Endothelial cell of umbilical vein (primary cell): ENCODE results near the gene WDR36. TPM values are rescaled to one million over a fixed set of nuclear protein-coding genes. Genes with fewer than 3 reads are reported as not detected.

Source experiments
- BruUV-seq: library from RNA; stranded (reverse); fragments of 400-500 nt; replicated peaks from 2 replicates; lab custom pipeline; 2021; lab: Mats Ljungman, UMichigan
- CTCF ChIA-PET: fragments of 300-600, 350-600 bp; sonication (Branson Sonifier 250); formaldehyde crosslinking; loops from one replicate; lab custom pipeline; 2021; ENCODE audit warnings: antibody characterized with exemption, inconsistent platforms; lab: Charles Lee
- POLR2A ChIA-PET: fragments of 300-600, 350-600 bp; sonication (Branson Sonifier 250); formaldehyde crosslinking; loops from one replicate; lab custom pipeline; 2021; ENCODE audit warnings: antibody characterized with exemption, inconsistent platforms; lab: Charles Lee
- DNase-seq: peaks from one replicate; pipeline ENCODE4 v3.0.0-alpha.2; 2011; ENCODE audit warnings: low read depth, low spot score
- FAIRE-seq: peaks from 2 replicates; lab custom pipeline; 2011; peaks lifted over from hg19 to GRCh38; lab: Jason Lieb, UNC
- H2AFZ ChIP-seq: 2 replicates; pipeline ENCODE4 v1.6.0; 2012; ENCODE audit warnings: low read depth, low read length, control low read depth, inconsistent platforms
- H3K27ac ChIP-seq: 2 replicates; pipeline ENCODE4 v1.5.1; 2011; ENCODE audit warnings: low read depth, mild to moderate bottlenecking, control low read depth, low read length, moderate library complexity; ENCODE audit not compliant: insufficient read depth
- H3K27me3 ChIP-seq, 2 experiments: 2 replicates each; pipeline versions ENCODE4 v1.6.0 to v1.6.1; 2011; ENCODE audit warnings: low read length in 2 of 2, mixed read lengths in 1 of 2; ENCODE audit not compliant: control insufficient read depth in 2 of 2, insufficient read depth in 2 of 2
- H3K36me3 ChIP-seq, 2 experiments: 2 replicates in 1 of 2; 3 replicates in 1 of 2; pipeline ENCODE4 v1.5.1; 2011; ENCODE audit warnings: low read length in 2 of 2, mild to moderate bottlenecking in 1 of 2, moderate library complexity in 1 of 2; ENCODE audit not compliant: control insufficient read depth in 2 of 2, insufficient read depth in 2 of 2; ENCODE audit errors: extremely low read depth in 1 of 2
- H3K4me1 ChIP-seq: 3 replicates; pipeline ENCODE4 v1.5.1; 2011; ENCODE audit warnings: mild to moderate bottlenecking, low read length; ENCODE audit not compliant: control insufficient read depth, insufficient read depth; ENCODE audit errors: extremely low read depth
- H3K4me2 ChIP-seq: 2 replicates; pipeline ENCODE4 v1.6.1; 2011; ENCODE audit warnings: low read length, control low read depth, mixed read lengths; ENCODE audit not compliant: insufficient read depth
- H3K4me3 ChIP-seq, 3 experiments: fragments of 200-600 bp in 1 of 3; sonication (generic), shearing (Covaris generic) in 1 of 3; replicated peaks in 1 of 3; 2 replicates each; pipeline ENCODE4 v1.5.1; 2011 to 2016; ENCODE audit warnings: control low read depth in 3 of 3, low read length in 3 of 3, mild to moderate bottlenecking in 2 of 3, inconsistent platforms in 1 of 3, low read depth in 1 of 3, moderate library complexity in 1 of 3; ENCODE audit not compliant: insufficient read depth in 1 of 3
- H3K79me2 ChIP-seq: 2 replicates; pipeline ENCODE4 v1.6.0; 2012; ENCODE audit warnings: low read length, inconsistent platforms; ENCODE audit not compliant: control insufficient read depth, insufficient read depth
- H3K9ac ChIP-seq: replicated peaks from 2 replicates; pipeline ENCODE3; 2011; ENCODE audit warnings: low read length, control low read depth; ENCODE audit not compliant: insufficient read depth; ENCODE audit errors: extremely low read depth
- H3K9me1 ChIP-seq: replicated peaks from 3 replicates; pipeline ENCODE4 v1.6.0; 2011; ENCODE audit warnings: mild to moderate bottlenecking, low read length; ENCODE audit not compliant: control insufficient read depth, insufficient read depth; ENCODE audit errors: extremely low read depth
- H3K9me3 ChIP-seq: replicated peaks from 2 replicates; pipeline ENCODE4 v1.5.1; 2012; ENCODE audit warnings: low read length, inconsistent platforms; ENCODE audit not compliant: control insufficient read depth, insufficient read depth
- H4K20me1 ChIP-seq: replicated peaks from 2 replicates; pipeline ENCODE3; 2011; ENCODE audit warnings: mild to moderate bottlenecking, low read length; ENCODE audit not compliant: control insufficient read depth, insufficient read depth; ENCODE audit errors: extremely low read depth
- EZH2 ChIP-seq: IDR thresholded peaks from 2 replicates; pipeline ENCODE4 v1.6.1; 2012; ENCODE audit warnings: borderline replicate concordance, low read depth, mild to moderate bottlenecking, moderate library complexity, low read length, inconsistent platforms; ENCODE audit not compliant: severe bottlenecking
- GATA2 ChIP-seq: IDR thresholded peaks from 2 replicates; pipeline ENCODE4 v1.7.0; 2011; ENCODE audit warnings: low read depth, mild to moderate bottlenecking, moderate library complexity, mixed read lengths, low read length; ENCODE audit not compliant: insufficient read length, insufficient read depth
- JUN ChIP-seq: IDR thresholded peaks from 2 replicates; pipeline ENCODE4 v1.6.1; 2011; ENCODE audit warnings: borderline replicate concordance, low read depth; ENCODE audit not compliant: insufficient read length, insufficient read depth
- POLR2A ChIP-seq: IDR thresholded peaks from 2 replicates; pipeline ENCODE4 v1.6.1; 2012; ENCODE audit warnings: low read depth, mild to moderate bottlenecking, control low read depth, low read length
- POLR2AphosphoS5 ChIP-seq: IDR thresholded peaks from 2 replicates; pipeline ENCODE4 v1.6.1; 2012; ENCODE audit warnings: low read depth, mild to moderate bottlenecking, control low read depth, low read length, moderate library complexity; ENCODE audit not compliant: insufficient read depth
- dilution Hi-C: fragments of 300-500 bp; cut with MboI; formaldehyde crosslinking; loops from one replicate; pipeline ENCODE4 v1.15.0; 2019; ENCODE audit warnings: low sequenced_read_pairs; ENCODE audit not compliant: extremely low pct_ligation_motif_present
- intact Hi-C: fragments of 100-400 bp; cut with micrococcal nuclease; formaldehyde crosslinking; loops from one replicate; pipeline ENCODE4 v1.10.0; 2022
- polyA plus RNA-seq, 4 experiments: library from polyadenylated mRNA; depleted of rRNA in 3 of 4; stranded (reverse) in 3 of 4; unstranded in 1 of 4; fragments of >200 nt; gene quantifications; 2 replicates each; pipeline versions ENCODE4 v1.2.1 to v1.2.3, GENCODE V29; 2011 to 2012; ENCODE audit warnings: missing spikeins in 1 of 4
- total RNA-seq: library from RNA; stranded (reverse); gene quantifications from 2 replicates; pipeline ENCODE4 v1.2.3, GENCODE V29; 2021
- TF ChIP-seq, protein P1 (sequence below), 2 donors: IDR thresholded peaks; 1 replicate in 1 of 2; 2 replicates in 1 of 2; pipeline ENCODE4 v1.5.1; 2011; ENCODE audit warnings: low read length in 2 of 2, mild to moderate bottlenecking in 2 of 2, moderate library complexity in 2 of 2, control low read depth in 1 of 2, inconsistent platforms in 1 of 2, low read depth in 1 of 2; ENCODE audit not compliant: insufficient read depth in 1 of 2; ENCODE audit errors: extremely low read depth in 1 of 2

The WDR36 gene
- total and polyA plus RNA-seq, 2 donors (not counting 3 experiments of a cell fraction or from before 2014, with no cell fraction given), result 10.6 to 30.2 TPM

DNA sequence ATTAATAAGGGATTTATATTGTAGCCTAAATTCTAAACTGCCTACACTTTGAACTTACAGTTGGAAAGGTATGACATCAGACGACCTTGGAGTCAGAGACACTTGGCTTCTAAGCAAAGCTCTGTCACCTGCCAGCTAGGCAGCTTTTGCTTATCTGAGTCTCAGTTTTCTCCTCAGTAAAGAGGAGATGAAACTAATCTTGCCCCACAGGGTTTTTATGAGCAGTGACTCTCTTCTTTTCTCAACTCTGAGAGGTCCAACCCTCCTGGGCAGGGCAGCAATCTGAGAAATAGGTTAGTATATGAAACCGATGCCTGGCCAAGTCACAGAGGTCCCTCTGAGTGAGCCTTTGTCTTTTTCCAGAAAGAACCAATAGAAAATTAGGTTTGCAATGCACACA lies 53.9 kb downstream of the WDR36 start:
- H2AFZ ChIP-seq, result no peak overlapping the region
- FAIRE-seq, result no peak
- no peak overlapping the region for H3K9ac ChIP-seq
- no peaks in the 10 kb centered on the region for H3K79me2 ChIP-seq
- ChIA-PET CTCF (interaction anchor here (0.6 kb wide), 1 partner anchor 10 kb away, joined by 3 read pairs; no protein-coding TSS in a partner anchor), POLR2A (no interaction called here)
- no peaks in the 10 kb centered on the region for H4K20me1 ChIP-seq
- H3K36me3 ChIP-seq, result no peaks in the 10 kb centered on the region
- H3K9me3 ChIP-seq, result no peaks in the 10 kb centered on the region
- no TSS peak for BruUV-seq
- intact Hi-C loops, result no loop called here
- peaks cover 8% of the 10 kb centered on the region for H3K4me1 ChIP-seq
- no peak overlapping the region for H3K27ac ChIP-seq
- dilution Hi-C loops, result no loop called here
- H3K27me3 ChIP-seq, result peaks cover 0 to 4% of the 10 kb centered on the region in 2 experiments
- H3K4me2 ChIP-seq, result no peak overlapping the region
- TF ChIP-seq JUN (no peak), GATA2 (no peak), POLR2AphosphoS5 (no peak), EZH2 (no peak), POLR2A (no peak)
- TF ChIP-seq, protein P1, sequence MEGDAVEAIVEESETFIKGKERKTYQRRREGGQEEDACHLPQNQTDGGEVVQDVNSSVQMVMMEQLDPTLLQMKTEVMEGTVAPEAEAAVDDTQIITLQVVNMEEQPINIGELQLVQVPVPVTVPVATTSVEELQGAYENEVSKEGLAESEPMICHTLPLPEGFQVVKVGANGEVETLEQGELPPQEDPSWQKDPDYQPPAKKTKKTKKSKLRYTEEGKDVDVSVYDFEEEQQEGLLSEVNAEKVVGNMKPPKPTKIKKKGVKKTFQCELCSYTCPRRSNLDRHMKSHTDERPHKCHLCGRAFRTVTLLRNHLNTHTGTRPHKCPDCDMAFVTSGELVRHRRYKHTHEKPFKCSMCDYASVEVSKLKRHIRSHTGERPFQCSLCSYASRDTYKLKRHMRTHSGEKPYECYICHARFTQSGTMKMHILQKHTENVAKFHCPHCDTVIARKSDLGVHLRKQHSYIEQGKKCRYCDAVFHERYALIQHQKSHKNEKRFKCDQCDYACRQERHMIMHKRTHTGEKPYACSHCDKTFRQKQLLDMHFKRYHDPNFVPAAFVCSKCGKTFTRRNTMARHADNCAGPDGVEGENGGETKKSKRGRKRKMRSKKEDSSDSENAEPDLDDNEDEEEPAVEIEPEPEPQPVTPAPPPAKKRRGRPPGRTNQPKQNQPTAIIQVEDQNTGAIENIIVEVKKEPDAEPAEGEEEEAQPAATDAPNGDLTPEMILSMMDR (IDR thresholded peaks at IDR 0.05; ENCODE audit: extremely low read depth in 1 of 2, insufficient read depth in 1 of 2, low read depth in 1 of 2, low read length in 2 of 2), result no peak
- H3K9me1 ChIP-seq, result no peaks in the 10 kb centered on the region
- no peak overlapping the region for H3K4me3 ChIP-seq
- DNase-seq, result no peak
